ENCODE measurements around the gene ERBB4. TPM values are rescaled to one million over a fixed set of nuclear protein-coding genes. Genes with fewer than 3 reads are reported as not detected.

ERBB4 gene
- total and polyA plus RNA-seq, 2 of the 8 experiments (the other 6 are each of a cell fraction or from before 2014, with no cell fraction given), result 0.34 to 1.3 TPM

- TF ChIP-seq RNF2 (IDR thresholded peaks at IDR 0.05; ENCODE audit: borderline replicate concordance, low read depth, low read length, missing control alignments, poor library complexity, severe bottlenecking) (no peak), GABPA (IDR thresholded peaks at IDR 0.05; ENCODE audit: borderline replicate concordance, insufficient read depth, low read length) (no peak)
These were observed 556.4 kb downstream of the ERBB4 start (continued) for GRCh38 chr2:211982162-211982561.
